Mucosa of descending colon (tissue), 3 donors: ENCODE data around the gene BCORL1. TPM values are rescaled to one million over a fixed set of nuclear protein-coding genes. Genes with fewer than 3 reads are reported as not detected.

Experiments
- ATAC-seq: fragments of 200-7000 bp; cut with Tn5 transposase; one replicate; pipeline ENCODE4 v1.9.1; 2020; ENCODE audit warnings: mild to moderate bottlenecking, moderate library complexity
- DNase-seq, 3 donors: peaks; one replicate each; pipeline ENCODE4 v3.0.0-alpha.2; 2020
- H3K36me3 ChIP-seq: fragments of 200-600 bp; one replicate; pipeline ENCODE4 v1.8.0; 2021; ENCODE audit warnings: low read depth, mild to moderate bottlenecking
- H3K4me1 ChIP-seq: fragments of 200-600 bp; one replicate; pipeline ENCODE4 v1.8.0; 2021; ENCODE audit warnings: low read depth, mild to moderate bottlenecking
- H3K4me3 ChIP-seq: fragments of 200-600 bp; one replicate; pipeline ENCODE4 v1.8.0; 2021; ENCODE audit warnings: mild to moderate bottlenecking
- H3K9me3 ChIP-seq: fragments of 200-600 bp; one replicate; pipeline ENCODE4 v1.8.0; 2021; ENCODE audit warnings: mild to moderate bottlenecking
- intact Hi-C, 2 donors: fragments of 100-400 bp; cut with DNase I in 1 of 2; cut with micrococcal nuclease in 1 of 2; formaldehyde crosslinking; loops; one replicate each; pipeline versions ENCODE4 v1.11.0 to v1.11.1; 2022; cut with DNase I, micrococcal nuclease
- total RNA-seq, 3 donors: library from RNA; stranded (reverse); fragmentation: NEBNext Ultra II Directional in 2 of 3; extraction: Animal tissue kit (Norgen Biotek cat#: 25700) in 2 of 3; gene quantifications; one replicate each; pipeline versions ENCODE4 v1.2.1 to v1.2.4, GENCODE V29; 2021 to 2023
- TF ChIP-seq, protein P1 (sequence below): fragments of 200-600 bp; IDR thresholded peaks from one replicate; pipeline ENCODE4 v1.8.0; 2022; ENCODE audit warnings: antibody characterized with exemption, mild to moderate bottlenecking
- donor health status: DM: no; HTN: no; CAD: no; lungs with moderate emphysema.
- donor health status: DM: no; HTN: no; CAD: no.
- donor health status: DM: no; HTN: yes; CAD: no.

BCORL1 gene
- total RNA-seq, 3 donors from 2014 or later, result 7.3 to 24.2 (median 10.0) TPM

- Histone ChIP-seq H3K36me3 (no peaks in the 10 kb centered on the region), H3K4me3 (no peak overlapping the region), H3K4me1 (no peaks in the 10 kb centered on the region), H3K9me3 (no peaks in the 10 kb centered on the region)
- intact Hi-C loops, result no loop called here
- ATAC-seq (no peak), DNase-seq (no peak)
- TF ChIP-seq, protein P1, sequence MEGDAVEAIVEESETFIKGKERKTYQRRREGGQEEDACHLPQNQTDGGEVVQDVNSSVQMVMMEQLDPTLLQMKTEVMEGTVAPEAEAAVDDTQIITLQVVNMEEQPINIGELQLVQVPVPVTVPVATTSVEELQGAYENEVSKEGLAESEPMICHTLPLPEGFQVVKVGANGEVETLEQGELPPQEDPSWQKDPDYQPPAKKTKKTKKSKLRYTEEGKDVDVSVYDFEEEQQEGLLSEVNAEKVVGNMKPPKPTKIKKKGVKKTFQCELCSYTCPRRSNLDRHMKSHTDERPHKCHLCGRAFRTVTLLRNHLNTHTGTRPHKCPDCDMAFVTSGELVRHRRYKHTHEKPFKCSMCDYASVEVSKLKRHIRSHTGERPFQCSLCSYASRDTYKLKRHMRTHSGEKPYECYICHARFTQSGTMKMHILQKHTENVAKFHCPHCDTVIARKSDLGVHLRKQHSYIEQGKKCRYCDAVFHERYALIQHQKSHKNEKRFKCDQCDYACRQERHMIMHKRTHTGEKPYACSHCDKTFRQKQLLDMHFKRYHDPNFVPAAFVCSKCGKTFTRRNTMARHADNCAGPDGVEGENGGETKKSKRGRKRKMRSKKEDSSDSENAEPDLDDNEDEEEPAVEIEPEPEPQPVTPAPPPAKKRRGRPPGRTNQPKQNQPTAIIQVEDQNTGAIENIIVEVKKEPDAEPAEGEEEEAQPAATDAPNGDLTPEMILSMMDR, result no peak
Measured at GRCh38 chrX:129953881-129954280, 28.6 kb upstream of the BCORL1 start.

DNA sequence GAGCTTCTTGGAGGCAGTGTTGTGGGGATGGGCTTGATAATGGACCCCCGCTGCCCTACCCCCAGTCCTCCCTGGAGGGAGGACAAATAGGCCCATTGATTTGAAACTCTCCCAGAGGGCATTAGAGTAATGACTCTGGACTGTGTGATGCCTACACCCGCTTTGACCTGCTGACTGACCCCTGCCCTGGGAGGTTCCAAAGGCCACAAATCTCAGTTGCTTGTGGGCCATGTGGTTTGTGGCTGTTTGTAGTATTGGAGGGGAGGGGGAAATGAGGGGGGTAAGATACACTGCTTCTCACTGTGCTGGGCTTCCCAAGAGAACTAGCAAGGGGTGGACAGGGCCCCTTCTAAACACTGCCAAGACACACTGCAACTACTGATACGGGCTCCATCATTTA is 27.6 kb upstream of the BCORL1 start:
- intact Hi-C loops, result no loop called here
- no peak overlapping the region for H3K4me3 ChIP-seq
- no peaks in the 10 kb centered on the region for H3K36me3 ChIP-seq
- ATAC-seq, result no peak
- H3K9me3 ChIP-seq, result no peaks in the 10 kb centered on the region
- H3K4me1 ChIP-seq, result no peaks in the 10 kb centered on the region
- DNase-seq, result no peak
- TF ChIP-seq, protein P1, result no peak

DNA sequence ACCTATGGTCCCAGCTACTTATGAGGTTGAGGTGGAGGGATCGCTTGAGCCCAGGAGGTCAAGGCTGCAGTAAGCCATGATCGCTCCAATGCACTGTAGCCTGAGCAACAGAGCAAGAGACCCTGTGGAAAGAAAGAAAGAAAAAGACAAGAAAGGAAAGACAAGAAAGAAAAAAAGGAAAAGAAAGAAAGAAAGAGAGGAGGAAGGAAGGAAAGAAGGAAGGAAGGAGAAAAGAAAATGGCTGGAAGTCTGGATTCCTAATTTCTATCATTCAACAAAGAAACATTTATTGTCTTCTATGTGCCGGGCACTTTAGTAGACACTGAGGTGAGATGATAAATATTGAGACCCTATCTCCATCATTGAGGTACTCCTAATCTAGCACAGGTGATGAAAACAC is 26.8 kb upstream of the BCORL1 start:
- no peaks in the 10 kb centered on the region for H3K4me1 ChIP-seq
- no peaks in the 10 kb centered on the region for H3K9me3 ChIP-seq
- no peak overlapping the region for H3K4me3 ChIP-seq
- no peak for ATAC-seq
- intact Hi-C loops, result no loop called here
- H3K36me3 ChIP-seq, result no peaks in the 10 kb centered on the region
- TF ChIP-seq, protein P1, result no peak
- no peak for DNase-seq

DNA sequence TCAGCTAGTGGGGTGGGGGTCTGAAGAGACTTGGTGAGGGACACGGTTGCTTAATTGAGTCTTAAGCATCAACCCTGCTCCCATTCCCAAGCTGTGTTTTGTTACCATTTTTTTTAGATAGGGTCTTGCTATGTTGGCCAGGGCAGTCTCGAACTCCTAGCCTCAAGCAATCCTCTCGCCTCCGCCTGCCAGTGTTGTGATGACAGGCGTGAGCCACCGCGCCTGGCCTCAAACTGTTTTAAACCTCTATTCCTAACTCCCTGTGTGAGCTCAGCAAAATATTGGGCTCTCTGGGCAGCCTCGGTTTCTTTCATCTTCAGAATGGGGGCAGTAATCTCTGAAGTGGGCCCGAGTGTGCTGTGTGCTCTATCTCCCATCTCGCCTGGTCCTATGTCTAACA is 26.3 kb upstream of the BCORL1 start:
- DNase-seq, result no peak
- no peak overlapping the region for H3K4me3 ChIP-seq
- no peak for ATAC-seq
- H3K9me3 ChIP-seq, result no peaks in the 10 kb centered on the region
- no peaks in the 10 kb centered on the region for H3K36me3 ChIP-seq
- TF ChIP-seq, protein P1, result no peak
- intact Hi-C loops, result no loop called here
- no peaks in the 10 kb centered on the region for H3K4me1 ChIP-seq

GRCh38 chrX:129956765-129957164 is 25.7 kb upstream of the BCORL1 start:
- Histone ChIP-seq H3K4me3 (no peak overlapping the region), H3K4me1 (no peaks in the 10 kb centered on the region), H3K36me3 (no peaks in the 10 kb centered on the region), H3K9me3 (no peaks in the 10 kb centered on the region)
- TF ChIP-seq, protein P1, result no peak
- intact Hi-C loops, result no loop called here
- DNase-seq (no peak), ATAC-seq (no peak)
